PFSK-1 (cell line): ENCODE results near the gene KCTD5.

ENCODE experiments used
- POLR2AphosphoS5 ChIP-seq: IDR thresholded peaks from 2 replicates; pipeline ENCODE4 v1.6.1; 2012; ENCODE audit warnings: low read depth, mild to moderate bottlenecking, control low read depth, low read length, moderate library complexity
- TF ChIP-seq, protein P1 (sequence below), 2 experiments: IDR thresholded peaks; 2 replicates each; pipeline versions ENCODE4 v1.6.1 to v1.8.0; 2011 to 2012; ENCODE audit warnings: low read depth in 2 of 2, low read length in 2 of 2, control low read depth in 1 of 2, inconsistent platforms in 1 of 2, mild to moderate bottlenecking in 1 of 2, moderate library complexity in 1 of 2; ENCODE audit not compliant: insufficient read depth in 1 of 2

DNA sequence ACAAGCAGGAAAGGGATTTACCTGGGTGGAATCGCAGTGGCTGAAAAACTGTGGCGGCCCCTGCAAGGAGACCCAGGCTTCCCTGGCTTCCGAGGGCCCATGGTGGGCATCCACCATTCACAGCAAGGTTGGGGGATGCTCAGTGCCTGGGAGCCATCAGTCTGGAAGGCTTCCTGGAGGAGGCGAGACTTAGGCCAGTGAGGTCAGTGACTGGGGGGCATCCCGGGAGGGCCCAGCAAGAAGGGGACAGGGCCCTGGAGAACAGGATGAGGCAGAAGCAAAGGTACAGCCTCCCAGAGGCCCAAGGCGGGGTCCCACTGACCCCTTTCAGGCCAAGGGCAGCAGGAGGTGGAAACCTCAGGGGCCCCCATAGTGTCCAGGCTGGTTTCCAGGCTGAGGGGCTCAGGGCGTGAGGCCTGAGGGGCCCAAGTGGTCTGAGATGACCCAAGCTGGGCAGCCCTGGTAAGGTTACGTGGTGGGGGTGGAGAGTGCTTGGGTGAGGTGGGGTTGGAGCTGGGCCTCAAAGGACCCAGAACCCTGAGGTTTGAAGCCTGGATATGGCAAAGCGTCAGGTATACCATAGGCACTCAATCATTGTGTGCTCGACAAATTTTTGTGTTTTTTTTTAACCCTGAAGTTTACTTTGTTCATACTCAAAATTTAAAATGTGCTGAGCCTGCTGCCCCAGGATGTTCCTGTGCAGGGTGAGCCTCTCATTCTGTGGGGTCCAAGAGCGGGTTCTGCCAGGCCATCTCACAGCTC is 54.3 kb downstream of the KCTD5 start:
- TF ChIP-seq, protein P1, sequence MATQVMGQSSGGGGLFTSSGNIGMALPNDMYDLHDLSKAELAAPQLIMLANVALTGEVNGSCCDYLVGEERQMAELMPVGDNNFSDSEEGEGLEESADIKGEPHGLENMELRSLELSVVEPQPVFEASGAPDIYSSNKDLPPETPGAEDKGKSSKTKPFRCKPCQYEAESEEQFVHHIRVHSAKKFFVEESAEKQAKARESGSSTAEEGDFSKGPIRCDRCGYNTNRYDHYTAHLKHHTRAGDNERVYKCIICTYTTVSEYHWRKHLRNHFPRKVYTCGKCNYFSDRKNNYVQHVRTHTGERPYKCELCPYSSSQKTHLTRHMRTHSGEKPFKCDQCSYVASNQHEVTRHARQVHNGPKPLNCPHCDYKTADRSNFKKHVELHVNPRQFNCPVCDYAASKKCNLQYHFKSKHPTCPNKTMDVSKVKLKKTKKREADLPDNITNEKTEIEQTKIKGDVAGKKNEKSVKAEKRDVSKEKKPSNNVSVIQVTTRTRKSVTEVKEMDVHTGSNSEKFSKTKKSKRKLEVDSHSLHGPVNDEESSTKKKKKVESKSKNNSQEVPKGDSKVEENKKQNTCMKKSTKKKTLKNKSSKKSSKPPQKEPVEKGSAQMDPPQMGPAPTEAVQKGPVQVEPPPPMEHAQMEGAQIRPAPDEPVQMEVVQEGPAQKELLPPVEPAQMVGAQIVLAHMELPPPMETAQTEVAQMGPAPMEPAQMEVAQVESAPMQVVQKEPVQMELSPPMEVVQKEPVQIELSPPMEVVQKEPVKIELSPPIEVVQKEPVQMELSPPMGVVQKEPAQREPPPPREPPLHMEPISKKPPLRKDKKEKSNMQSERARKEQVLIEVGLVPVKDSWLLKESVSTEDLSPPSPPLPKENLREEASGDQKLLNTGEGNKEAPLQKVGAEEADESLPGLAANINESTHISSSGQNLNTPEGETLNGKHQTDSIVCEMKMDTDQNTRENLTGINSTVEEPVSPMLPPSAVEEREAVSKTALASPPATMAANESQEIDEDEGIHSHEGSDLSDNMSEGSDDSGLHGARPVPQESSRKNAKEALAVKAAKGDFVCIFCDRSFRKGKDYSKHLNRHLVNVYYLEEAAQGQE (IDR thresholded peaks at IDR 0.05; ENCODE audit: insufficient read depth in 1 of 2, low read depth in 2 of 2, low read length in 2 of 2), result no peak
- no peak for TF ChIP-seq POLR2AphosphoS5
